ENCODE data around the gene MRPL36.
A peak's percentile ranks its signal among the peaks of the same experiment; 100 is the strongest.

MRPL36 gene

DNA sequence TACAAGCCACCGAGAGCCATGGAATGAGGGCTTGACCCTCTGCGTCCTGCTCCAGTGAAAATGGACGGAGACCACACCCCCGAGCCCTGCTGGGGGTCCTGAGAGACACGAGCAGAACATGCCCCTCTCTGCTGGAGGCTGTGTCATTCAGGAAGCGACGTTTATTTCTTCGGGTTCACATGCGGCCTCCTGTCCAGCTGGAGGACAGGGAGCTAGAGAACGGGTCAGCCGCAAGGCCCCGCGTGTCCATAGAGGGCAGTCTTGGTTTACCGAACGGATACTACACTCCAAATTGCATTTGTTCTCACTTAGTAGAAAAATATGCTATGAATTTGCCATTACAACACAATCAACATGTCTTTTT is 36.1 kb downstream of the MRPL36 start:
- DNase-seq (ENCODE audit: low read depth) = peak; percentile 83
- H3K4me1 ChIP-seq (ENCODE audit: control insufficient read depth, insufficient read depth, low read length) = peaks cover 10% of the 10 kb centered on the region
- no peak overlapping the region for H3K4me3 ChIP-seq (ENCODE audit: low read length)
- peaks cover 32% of the 10 kb centered on the region for H3K27me3 ChIP-seq (replicated peaks; ENCODE audit: control insufficient read depth, insufficient read depth, low read length)
- no peaks in the 10 kb centered on the region for H3K36me3 ChIP-seq (ENCODE audit: control insufficient read depth, insufficient read depth, low read length, severe bottlenecking)
- H3K9ac ChIP-seq (ENCODE audit: low read length) = no peak overlapping the region
- H3K9me3 ChIP-seq (ENCODE audit: control insufficient read depth, low read length) = peaks cover 4% of the 10 kb centered on the region

DNA sequence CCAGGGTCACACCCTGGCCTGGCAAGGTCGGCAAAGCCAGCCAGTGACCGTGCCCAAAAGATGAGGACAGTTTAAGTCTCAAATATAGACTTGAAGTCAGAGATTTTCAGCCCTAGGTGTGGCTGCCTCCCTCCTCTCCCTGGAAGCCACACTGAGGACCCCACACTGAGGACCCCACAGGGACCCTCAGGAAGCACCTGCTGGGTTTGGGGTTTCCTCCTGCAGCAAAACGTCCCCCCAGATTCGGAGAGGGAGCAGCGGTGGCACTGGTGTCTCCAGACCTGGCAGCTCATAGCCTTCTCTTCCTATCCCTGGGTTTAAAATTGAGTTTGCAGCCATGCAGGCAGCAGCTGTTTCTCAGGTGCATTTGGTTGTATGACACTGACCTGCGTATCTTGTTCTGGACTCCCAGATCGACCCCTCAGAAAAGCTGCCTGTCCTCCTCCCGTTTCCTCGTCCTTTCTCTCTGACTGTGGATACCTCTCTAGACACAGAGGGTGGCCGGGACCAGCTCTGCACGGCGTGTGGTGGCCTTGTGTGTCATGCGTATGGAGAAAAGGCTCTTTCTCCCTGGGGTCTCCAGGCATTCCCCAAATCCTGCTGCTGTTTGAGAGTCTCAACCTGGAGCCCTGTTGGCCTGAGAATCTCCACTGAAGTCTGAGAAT is 36.6 kb downstream of the MRPL36 start:
- Histone ChIP-seq H3K4me3 (ENCODE audit: low read length) (no peak overlapping the region), H3K27me3 (replicated peaks; ENCODE audit: control insufficient read depth, insufficient read depth, low read length) (peaks cover 35% of the 10 kb centered on the region), H3K9me3 (ENCODE audit: control insufficient read depth, low read length) (peaks cover 8% of the 10 kb centered on the region), H3K9ac (ENCODE audit: low read length) (no peak overlapping the region), H3K36me3 (ENCODE audit: control insufficient read depth, insufficient read depth, low read length, severe bottlenecking) (no peaks in the 10 kb centered on the region), H3K4me1 (ENCODE audit: control insufficient read depth, insufficient read depth, low read length) (peaks cover 10% of the 10 kb centered on the region)
- DNase-seq (ENCODE audit: low read depth) = no peak

DNA sequence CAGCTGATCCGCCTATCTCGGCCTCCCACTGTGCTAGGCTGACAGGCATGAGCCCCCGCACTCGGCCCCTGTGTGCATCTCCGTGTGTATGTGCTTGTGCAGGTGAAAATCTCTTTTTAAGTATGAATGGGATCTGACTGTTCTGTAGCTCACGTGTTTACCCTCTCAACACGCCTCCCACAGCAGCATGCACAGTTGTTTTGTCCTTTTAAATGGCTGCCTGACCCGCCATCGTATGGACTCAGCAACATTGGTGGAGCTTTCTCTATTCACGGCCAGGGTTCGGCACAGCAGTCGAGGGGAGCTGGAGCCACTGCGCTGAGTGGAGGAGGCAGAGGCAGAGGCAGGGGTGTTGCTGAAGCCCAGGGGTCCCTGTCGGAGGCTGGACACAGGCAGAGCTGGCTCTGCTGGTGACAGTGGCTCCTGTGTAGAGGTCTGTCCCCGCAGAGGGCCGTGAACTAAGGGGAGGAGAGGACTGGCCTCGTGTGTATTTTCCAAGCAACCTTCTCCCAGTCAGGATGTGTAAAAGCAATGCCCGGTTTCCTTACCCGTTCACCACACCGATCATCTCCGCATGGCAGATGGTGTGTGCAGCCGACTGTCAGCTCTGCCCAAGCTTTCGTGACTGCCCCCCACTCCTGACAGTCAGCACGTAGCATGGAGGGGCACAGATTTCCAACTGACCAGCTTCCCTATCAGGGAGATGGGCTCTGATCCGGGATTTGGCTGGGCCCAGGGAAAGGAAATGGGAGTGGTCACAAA is 37.3 kb downstream of the MRPL36 start:
- Histone ChIP-seq H3K27me3 (replicated peaks; ENCODE audit: control insufficient read depth, insufficient read depth, low read length) (peaks cover 39% of the 10 kb centered on the region), H3K4me3 (ENCODE audit: low read length) (no peak overlapping the region), H3K36me3 (ENCODE audit: control insufficient read depth, insufficient read depth, low read length, severe bottlenecking) (no peaks in the 10 kb centered on the region), H3K9ac (ENCODE audit: low read length) (no peak overlapping the region), H3K4me1 (ENCODE audit: control insufficient read depth, insufficient read depth, low read length) (peaks cover 10% of the 10 kb centered on the region), H3K9me3 (ENCODE audit: control insufficient read depth, low read length) (peaks cover 8% of the 10 kb centered on the region)
- DNase-seq (ENCODE audit: low read depth) = no peak

DNA sequence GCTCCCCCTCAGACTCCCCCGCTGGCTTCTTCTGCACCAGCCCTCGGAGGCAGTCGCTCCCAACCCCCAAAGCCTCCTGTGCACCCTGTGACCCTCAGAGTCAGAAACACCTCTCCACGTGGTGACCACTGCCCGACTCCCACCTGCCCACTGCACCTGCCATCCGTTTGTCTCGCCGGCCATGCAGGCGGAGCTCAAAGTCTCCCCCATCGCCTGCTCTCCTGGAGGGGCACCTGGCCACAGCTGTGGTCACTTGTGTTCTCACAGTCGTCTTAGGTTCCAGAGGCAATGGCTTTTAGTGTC is 38.2 kb downstream of the MRPL36 start:
- Histone ChIP-seq H3K4me1 (ENCODE audit: control insufficient read depth, insufficient read depth, low read length) (peaks cover 10% of the 10 kb centered on the region), H3K9ac (ENCODE audit: low read length) (no peak overlapping the region), H3K9me3 (ENCODE audit: control insufficient read depth, low read length) (peaks cover 8% of the 10 kb centered on the region), H3K27me3 (replicated peaks; ENCODE audit: control insufficient read depth, insufficient read depth, low read length) (peaks cover 34% of the 10 kb centered on the region), H3K4me3 (ENCODE audit: low read length) (no peak overlapping the region), H3K36me3 (ENCODE audit: control insufficient read depth, insufficient read depth, low read length, severe bottlenecking) (no peaks in the 10 kb centered on the region)
- no peak for DNase-seq (ENCODE audit: low read depth)

DNA sequence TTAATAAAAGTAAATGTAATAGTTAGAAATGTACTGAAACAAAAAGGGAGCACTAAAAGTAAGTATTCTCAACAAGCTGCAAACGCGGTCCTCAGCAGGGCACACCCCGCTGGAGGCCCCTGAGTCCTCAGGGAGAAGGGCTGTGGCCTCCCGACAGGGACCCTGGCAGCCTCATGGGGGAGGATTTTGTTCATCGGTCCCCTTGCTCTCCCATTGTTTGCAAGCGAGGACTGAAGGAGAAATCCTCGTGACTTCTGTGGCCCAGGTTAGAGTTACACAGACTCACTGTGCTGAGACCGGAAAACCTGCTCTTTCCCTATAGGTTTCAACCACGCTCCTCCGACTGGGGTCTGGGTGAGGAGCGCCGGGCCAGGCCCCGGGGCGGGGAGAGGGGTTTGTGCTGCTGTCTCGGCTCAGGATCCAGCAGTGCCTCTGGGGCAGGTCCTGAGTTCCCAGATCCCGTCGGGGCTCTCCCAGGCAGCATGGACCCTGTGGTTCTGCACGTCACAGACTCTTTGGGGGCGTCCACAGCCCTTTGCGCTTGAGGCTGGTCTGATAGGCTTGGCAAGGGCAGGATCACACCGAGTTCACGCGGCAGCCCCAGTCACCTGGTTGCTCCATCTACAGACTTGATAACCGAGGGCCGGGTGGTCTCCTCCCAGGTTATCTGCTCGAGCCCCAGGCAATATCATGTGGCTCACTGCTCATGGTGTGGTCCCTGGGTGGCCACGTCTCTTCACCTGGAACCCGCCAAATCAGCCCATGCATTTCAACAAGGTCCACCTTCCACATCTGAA is 38.8 kb downstream of the MRPL36 start:
- Histone ChIP-seq H3K27me3 (replicated peaks; ENCODE audit: control insufficient read depth, insufficient read depth, low read length) (peaks cover 35% of the 10 kb centered on the region), H3K36me3 (ENCODE audit: control insufficient read depth, insufficient read depth, low read length, severe bottlenecking) (no peaks in the 10 kb centered on the region), H3K9ac (ENCODE audit: low read length) (no peak overlapping the region), H3K4me3 (ENCODE audit: low read length) (no peak overlapping the region), H3K9me3 (ENCODE audit: control insufficient read depth, low read length) (peaks cover 8% of the 10 kb centered on the region), H3K4me1 (ENCODE audit: control insufficient read depth, insufficient read depth, low read length) (peaks cover 10% of the 10 kb centered on the region)
- DNase-seq (ENCODE audit: low read depth) = no peak

- H3K9me3 ChIP-seq (ENCODE audit: control insufficient read depth, low read length) = peaks cover 8% of the 10 kb centered on the region
- H3K9ac ChIP-seq (ENCODE audit: low read length) = no peak overlapping the region
- H3K36me3 ChIP-seq (ENCODE audit: control insufficient read depth, insufficient read depth, low read length, severe bottlenecking) = no peaks in the 10 kb centered on the region
- no peak for DNase-seq (ENCODE audit: low read depth)
- H3K27me3 ChIP-seq (replicated peaks; ENCODE audit: control insufficient read depth, insufficient read depth, low read length) = peaks cover 41% of the 10 kb centered on the region
- peaks cover 10% of the 10 kb centered on the region for H3K4me1 ChIP-seq (ENCODE audit: control insufficient read depth, insufficient read depth, low read length)
- H3K4me3 ChIP-seq (ENCODE audit: low read length) = no peak overlapping the region
Observed at GRCh38 chr5:1760231-1760630, 39.4 kb downstream of the MRPL36 start.

GRCh38 chr5:1759378-1759970 is 40.2 kb downstream of the MRPL36 start:
- no peak for DNase-seq (ENCODE audit: low read depth)
- Histone ChIP-seq H3K27me3 (replicated peaks; ENCODE audit: control insufficient read depth, insufficient read depth, low read length) (peaks cover 47% of the 10 kb centered on the region), H3K4me1 (ENCODE audit: control insufficient read depth, insufficient read depth, low read length) (peaks cover 10% of the 10 kb centered on the region), H3K9me3 (ENCODE audit: control insufficient read depth, low read length) (peaks cover 8% of the 10 kb centered on the region), H3K9ac (ENCODE audit: low read length) (no peak overlapping the region), H3K36me3 (ENCODE audit: control insufficient read depth, insufficient read depth, low read length, severe bottlenecking) (no peaks in the 10 kb centered on the region), H3K4me3 (ENCODE audit: low read length) (no peak overlapping the region)

DNA sequence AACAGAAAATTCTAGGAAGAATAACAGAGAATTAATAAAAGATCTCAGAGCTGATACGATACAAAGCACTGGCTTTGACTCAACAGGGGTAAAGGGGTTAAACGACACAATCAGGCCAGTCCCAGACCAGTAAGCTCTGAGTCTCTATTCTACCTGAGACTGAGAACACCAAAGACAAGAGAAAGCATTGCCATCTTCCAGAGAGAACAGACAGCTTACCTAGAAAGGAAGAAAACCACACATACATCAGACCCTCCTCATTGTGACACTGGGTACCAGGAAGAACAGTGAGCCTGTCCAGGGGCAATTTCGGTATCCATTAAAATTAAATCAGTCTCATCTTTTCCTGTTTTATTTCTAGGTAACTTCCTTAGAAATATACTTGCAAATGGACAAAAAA is 41.1 kb downstream of the MRPL36 start:
- Histone ChIP-seq H3K4me3 (ENCODE audit: low read length) (no peak overlapping the region), H3K4me1 (ENCODE audit: control insufficient read depth, insufficient read depth, low read length) (peaks cover 2% of the 10 kb centered on the region), H3K9me3 (ENCODE audit: control insufficient read depth, low read length) (peaks cover 8% of the 10 kb centered on the region), H3K27me3 (replicated peaks; ENCODE audit: control insufficient read depth, insufficient read depth, low read length) (peaks cover 47% of the 10 kb centered on the region), H3K9ac (ENCODE audit: low read length) (no peak overlapping the region), H3K36me3 (ENCODE audit: control insufficient read depth, insufficient read depth, low read length, severe bottlenecking) (no peaks in the 10 kb centered on the region)
- no peak for DNase-seq (ENCODE audit: low read depth)

- no peak for DNase-seq (ENCODE audit: low read depth)
Observed at GRCh38 chr5:1757511-1757910, 42.1 kb downstream of the MRPL36 start.

GRCh38 chr5:1756481-1756880 is 43.2 kb downstream of the MRPL36 start:
- H3K4me3 ChIP-seq (ENCODE audit: low read length) = no peak overlapping the region
- H3K27me3 ChIP-seq (replicated peaks; ENCODE audit: control insufficient read depth, insufficient read depth, low read length) = peaks cover 50% of the 10 kb centered on the region
- peaks cover 8% of the 10 kb centered on the region for H3K9me3 ChIP-seq (ENCODE audit: control insufficient read depth, low read length)
- H3K4me1 ChIP-seq (ENCODE audit: control insufficient read depth, insufficient read depth, low read length) = no peaks in the 10 kb centered on the region
- no peak overlapping the region for H3K9ac ChIP-seq (ENCODE audit: low read length)
- H3K36me3 ChIP-seq (ENCODE audit: control insufficient read depth, insufficient read depth, low read length, severe bottlenecking) = no peaks in the 10 kb centered on the region
- no peak for DNase-seq (ENCODE audit: low read depth)

More at GRCh38 chr5:1757511-1757910, 42.1 kb downstream of the MRPL36 start:
- Histone ChIP-seq H3K4me1 (ENCODE audit: control insufficient read depth, insufficient read depth, low read length) (no peaks in the 10 kb centered on the region), H3K9me3 (ENCODE audit: control insufficient read depth, low read length) (peaks cover 8% of the 10 kb centered on the region), H3K9ac (ENCODE audit: low read length) (no peak overlapping the region), H3K4me3 (ENCODE audit: low read length) (no peak overlapping the region), H3K27me3 (replicated peaks; ENCODE audit: control insufficient read depth, insufficient read depth, low read length) (peaks cover 53% of the 10 kb centered on the region), H3K36me3 (ENCODE audit: control insufficient read depth, insufficient read depth, low read length, severe bottlenecking) (no peaks in the 10 kb centered on the region)

GRCh38 chr5:1755321-1755949 is 44.2 kb downstream of the MRPL36 start:
- H3K36me3 ChIP-seq (ENCODE audit: control insufficient read depth, insufficient read depth, low read length, severe bottlenecking) = no peaks in the 10 kb centered on the region
- DNase-seq (ENCODE audit: low read depth) = no peak
- no peaks in the 10 kb centered on the region for H3K4me1 ChIP-seq (ENCODE audit: control insufficient read depth, insufficient read depth, low read length)
- H3K9me3 ChIP-seq (ENCODE audit: control insufficient read depth, low read length) = peaks cover 8% of the 10 kb centered on the region
- peaks cover 39% of the 10 kb centered on the region for H3K27me3 ChIP-seq (replicated peaks; ENCODE audit: control insufficient read depth, insufficient read depth, low read length)
- H3K9ac ChIP-seq (ENCODE audit: low read length) = no peak overlapping the region
- H3K4me3 ChIP-seq (ENCODE audit: low read length) = no peak overlapping the region
